Panc1 (cell line): ENCODE measurements around the gene LLPH. TPM values are rescaled to one million over a fixed set of nuclear protein-coding genes. Genes with fewer than 3 reads are reported as not detected.
A peak's percentile ranks its signal among the peaks of the same experiment; 100 is the strongest.

Experiments
- ATAC-seq: fragments of 200-7000 bp; cut with Tn5 transposase; 2 replicates; pipeline ENCODE4 v1.9.1; 2020; ENCODE audit warnings: mild to moderate bottlenecking, moderate library complexity
- BruUV-seq: library from RNA; stranded (reverse); fragments of 400-500 nt; replicated peaks from 2 replicates; lab custom pipeline; 2021; lab: Mats Ljungman, UMichigan
- CTCF ChIA-PET: fragments of 300-600 bp; sonication (Branson Sonifier 250); formaldehyde crosslinking; loops from one replicate; lab custom pipeline; 2022; ENCODE audit warnings: antibody characterized with exemption; lab: Charles Lee
- POLR2A ChIA-PET: fragments of 300-600 bp; sonication (Branson Sonifier 250); formaldehyde crosslinking; loops from one replicate; lab custom pipeline; 2022; ENCODE audit warnings: antibody characterized with exemption; lab: Charles Lee
- DNase-seq: peaks from one replicate; pipeline ENCODE4 v3.0.0-alpha.2; 2010; ENCODE audit warnings: low read depth, low spot score
- H3K27ac ChIP-seq: 2 replicates; pipeline ENCODE4 v1.5.1; 2011; ENCODE audit warnings: mild to moderate bottlenecking, low read length, inconsistent platforms
- H3K27me3 ChIP-seq: fragments of 200-500 bp; sonication (Bioruptor generic); 2 replicates; pipeline ENCODE4 v1.6.0; 2014; ENCODE audit warnings: low read length, inconsistent platforms; ENCODE audit not compliant: control insufficient read depth, insufficient read depth
- H3K36me3 ChIP-seq: fragments of 200-500 bp; sonication (Bioruptor generic); 2 replicates; pipeline ENCODE4 v1.5.1; 2014; ENCODE audit warnings: inconsistent platforms, mild to moderate bottlenecking, low read length, moderate library complexity; ENCODE audit not compliant: control insufficient read depth, insufficient read depth
- H3K4me1 ChIP-seq: 2 replicates; pipeline ENCODE4 v1.5.1; 2011; ENCODE audit warnings: inconsistent platforms, mild to moderate bottlenecking, low read length, moderate library complexity; ENCODE audit not compliant: control insufficient read depth, insufficient read depth
- H3K4me3 ChIP-seq, 2 experiments: 2 replicates each; pipeline ENCODE4 v1.5.1; 2011 to 2012; ENCODE audit warnings: low read depth in 2 of 2, low read length in 2 of 2, mild to moderate bottlenecking in 2 of 2, inconsistent platforms in 1 of 2, moderate library complexity in 1 of 2
- H3K9me3 ChIP-seq: fragments of 200-500 bp; sonication (Bioruptor generic); 2 replicates; pipeline ENCODE4 v1.5.1; 2014; ENCODE audit warnings: low read depth, mild to moderate bottlenecking, inconsistent platforms, low read length, moderate library complexity; ENCODE audit not compliant: control insufficient read depth, insufficient read depth
- CTCF ChIP-seq: fragments of 450-650 bp; IDR thresholded peaks from 2 replicates; pipeline ENCODE4 v1.5.1; 2017; ENCODE audit warnings: mild to moderate bottlenecking
- POLR2AphosphoS5 ChIP-seq: IDR thresholded peaks from 2 replicates; pipeline ENCODE4 v1.6.1; 2012; ENCODE audit warnings: mild to moderate bottlenecking, low read depth, low read length, moderate library complexity
- SIN3A ChIP-seq: IDR thresholded peaks from 2 replicates; pipeline ENCODE4 v1.6.1; 2012; ENCODE audit warnings: low read depth, mild to moderate bottlenecking, low read length, moderate library complexity, borderline replicate concordance; ENCODE audit not compliant: insufficient read depth
- TCF7L2 ChIP-seq: IDR thresholded peaks from 2 replicates; pipeline ENCODE4 v1.6.1; 2011; ENCODE audit warnings: mild to moderate bottlenecking, low read depth, low read length, inconsistent platforms
- in situ Hi-C: cut with HindIII; loops from 2 replicates; pipeline ENCODE4 v1.10.0; 2016; ENCODE audit warnings: low sequenced_read_pairs, low pct_unique_long_range_greater_than_20kb
- intact Hi-C: fragments of 100-400 bp; cut with micrococcal nuclease; formaldehyde crosslinking; loops from one replicate; pipeline ENCODE4 v1.10.0; 2022; ENCODE audit not compliant: unreplicated experiment
- total RNA-seq: library from RNA; stranded (reverse); gene quantifications from one replicate; pipeline ENCODE4 v1.2.1, GENCODE V29; 2021; ENCODE audit not compliant: unreplicated experiment
- TF ChIP-seq, protein P1 (sequence below), 2 experiments: IDR thresholded peaks; 2 replicates each; pipeline ENCODE4 v1.6.1; 2011 to 2012; ENCODE audit warnings: low read depth in 2 of 2, control low read depth in 1 of 2, low read length in 1 of 2, mild to moderate bottlenecking in 1 of 2, moderate library complexity in 1 of 2; ENCODE audit not compliant: insufficient read depth in 1 of 2

LLPH gene
- total RNA-seq, 1 experiment from 2014 or later: 40.5 TPM

DNA sequence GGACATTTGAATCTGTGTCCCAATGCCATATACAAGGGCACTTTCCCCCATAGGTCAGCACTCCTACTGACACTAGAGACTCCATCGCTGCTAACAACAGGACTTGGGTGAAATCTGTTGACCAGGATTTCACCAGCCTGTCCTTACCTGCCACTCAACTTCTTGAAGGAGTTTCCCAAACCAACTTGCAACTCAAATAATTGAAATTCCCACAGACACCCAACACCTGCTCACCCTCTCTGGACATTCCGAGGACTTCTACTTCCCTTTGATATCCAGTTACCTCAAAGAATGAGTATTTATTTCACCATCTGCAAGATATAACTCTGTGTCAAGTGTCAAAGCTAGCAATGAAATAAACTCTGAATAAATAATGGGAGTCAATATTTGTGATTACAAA lies 44.6 kb downstream of the LLPH start:
- POLR2A ChIA-PET: no interaction called here
- BruUV-seq: no TSS peak
- no peak for DNase-seq
- TF ChIP-seq TCF7L2 (no peak), POLR2AphosphoS5 (no peak), SIN3A (no peak), CTCF (no peak)
- TF ChIP-seq, protein P1, sequence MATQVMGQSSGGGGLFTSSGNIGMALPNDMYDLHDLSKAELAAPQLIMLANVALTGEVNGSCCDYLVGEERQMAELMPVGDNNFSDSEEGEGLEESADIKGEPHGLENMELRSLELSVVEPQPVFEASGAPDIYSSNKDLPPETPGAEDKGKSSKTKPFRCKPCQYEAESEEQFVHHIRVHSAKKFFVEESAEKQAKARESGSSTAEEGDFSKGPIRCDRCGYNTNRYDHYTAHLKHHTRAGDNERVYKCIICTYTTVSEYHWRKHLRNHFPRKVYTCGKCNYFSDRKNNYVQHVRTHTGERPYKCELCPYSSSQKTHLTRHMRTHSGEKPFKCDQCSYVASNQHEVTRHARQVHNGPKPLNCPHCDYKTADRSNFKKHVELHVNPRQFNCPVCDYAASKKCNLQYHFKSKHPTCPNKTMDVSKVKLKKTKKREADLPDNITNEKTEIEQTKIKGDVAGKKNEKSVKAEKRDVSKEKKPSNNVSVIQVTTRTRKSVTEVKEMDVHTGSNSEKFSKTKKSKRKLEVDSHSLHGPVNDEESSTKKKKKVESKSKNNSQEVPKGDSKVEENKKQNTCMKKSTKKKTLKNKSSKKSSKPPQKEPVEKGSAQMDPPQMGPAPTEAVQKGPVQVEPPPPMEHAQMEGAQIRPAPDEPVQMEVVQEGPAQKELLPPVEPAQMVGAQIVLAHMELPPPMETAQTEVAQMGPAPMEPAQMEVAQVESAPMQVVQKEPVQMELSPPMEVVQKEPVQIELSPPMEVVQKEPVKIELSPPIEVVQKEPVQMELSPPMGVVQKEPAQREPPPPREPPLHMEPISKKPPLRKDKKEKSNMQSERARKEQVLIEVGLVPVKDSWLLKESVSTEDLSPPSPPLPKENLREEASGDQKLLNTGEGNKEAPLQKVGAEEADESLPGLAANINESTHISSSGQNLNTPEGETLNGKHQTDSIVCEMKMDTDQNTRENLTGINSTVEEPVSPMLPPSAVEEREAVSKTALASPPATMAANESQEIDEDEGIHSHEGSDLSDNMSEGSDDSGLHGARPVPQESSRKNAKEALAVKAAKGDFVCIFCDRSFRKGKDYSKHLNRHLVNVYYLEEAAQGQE (IDR thresholded peaks at IDR 0.05; ENCODE audit: insufficient read depth in 1 of 2, low read depth in 2 of 2, low read length in 1 of 2): no peak
- intact Hi-C loops: loop anchor here (5.0 to 10.0 kb wide), 3 partner anchors 189 to 781 kb away; no protein-coding TSS in a partner anchor
- H3K27me3 ChIP-seq: no peaks in the 10 kb centered on the region
- H3K9me3 ChIP-seq: peaks cover 10% of the 10 kb centered on the region; the same call in 1 of the 2 replicates
- CTCF ChIA-PET: no interaction called here
- H3K4me3 ChIP-seq: no peak overlapping the region
- in situ Hi-C loops: no loop called here
- peaks cover 10% of the 10 kb centered on the region; the same call in 1 of the 2 replicates for H3K4me1 ChIP-seq
- H3K27ac ChIP-seq: peak overlapping the region; percentile 69; the same call in 1 of the 2 replicates
- ATAC-seq: no peak
- H3K36me3 ChIP-seq: no peaks in the 10 kb centered on the region

GRCh38 chr12:66085213-66085612 lies 45.3 kb downstream of the LLPH start:
- TF ChIP-seq, protein P1 (IDR thresholded peaks at IDR 0.05; ENCODE audit: insufficient read depth in 1 of 2, low read depth in 2 of 2, low read length in 1 of 2): no peak
- TF ChIP-seq TCF7L2 (no peak), SIN3A (no peak), CTCF (no peak), POLR2AphosphoS5 (no peak)
- DNase-seq (no peak), ATAC-seq (no peak)
- peaks cover 10% of the 10 kb centered on the region; the same call in 1 of the 2 replicates for H3K9me3 ChIP-seq
- in situ Hi-C loops (no loop called here), intact Hi-C loops (loop anchor here (5.0 to 10.0 kb wide), 3 partner anchors 188 to 780 kb away; no protein-coding TSS in a partner anchor)
- H3K27ac ChIP-seq: peak overlapping the region; percentile 69; the same call in 1 of the 2 replicates
- H3K27me3 ChIP-seq: no peaks in the 10 kb centered on the region
- no peaks in the 10 kb centered on the region for H3K36me3 ChIP-seq
- H3K4me1 ChIP-seq: peaks cover 10% of the 10 kb centered on the region; the same call in 1 of the 2 replicates
- POLR2A ChIA-PET: interaction anchor here (0.6 kb wide), 1 partner anchor 23 kb away, joined by 3 read pairs; no protein-coding TSS in a partner anchor
- H3K4me3 ChIP-seq: no peak overlapping the region
- CTCF ChIA-PET: no interaction called here
- no TSS peak for BruUV-seq
